AG04449 (cell line): ENCODE data around the gene TAOK3.

Experiments
- CTCF ChIA-PET: fragments of 350-600 bp; formaldehyde crosslinking; extraction: SDS; loops from one replicate; lab custom pipeline; 2021; ENCODE audit warnings: antibody characterized with exemption; lab: Yijun Ruan, JAX
- POLR2A ChIA-PET: fragments of 400-600, 350-600 bp; formaldehyde crosslinking; extraction: SDS; loops from one replicate; lab custom pipeline; 2020; ENCODE audit warnings: antibody characterized with exemption, inconsistent platforms; lab: Yijun Ruan, JAX
- DNase-seq: peaks from one replicate; pipeline ENCODE4 v3.0.0-alpha.2; 2010; ENCODE audit warnings: low read depth, low spot score
- H3K4me3 ChIP-seq: 2 replicates; pipeline ENCODE4 v1.5.1; 2011; ENCODE audit warnings: low read depth, mild to moderate bottlenecking, control low read depth, low read length
- TF ChIP-seq, protein P1 (sequence below): IDR thresholded peaks from one replicate; pipeline ENCODE4 v1.5.1; 2011; ENCODE audit warnings: mild to moderate bottlenecking, moderate library complexity, low read length, control low read depth, inconsistent platforms; ENCODE audit not compliant: insufficient read depth; ENCODE audit errors: missing control alignments

Gene TAOK3

DNA sequence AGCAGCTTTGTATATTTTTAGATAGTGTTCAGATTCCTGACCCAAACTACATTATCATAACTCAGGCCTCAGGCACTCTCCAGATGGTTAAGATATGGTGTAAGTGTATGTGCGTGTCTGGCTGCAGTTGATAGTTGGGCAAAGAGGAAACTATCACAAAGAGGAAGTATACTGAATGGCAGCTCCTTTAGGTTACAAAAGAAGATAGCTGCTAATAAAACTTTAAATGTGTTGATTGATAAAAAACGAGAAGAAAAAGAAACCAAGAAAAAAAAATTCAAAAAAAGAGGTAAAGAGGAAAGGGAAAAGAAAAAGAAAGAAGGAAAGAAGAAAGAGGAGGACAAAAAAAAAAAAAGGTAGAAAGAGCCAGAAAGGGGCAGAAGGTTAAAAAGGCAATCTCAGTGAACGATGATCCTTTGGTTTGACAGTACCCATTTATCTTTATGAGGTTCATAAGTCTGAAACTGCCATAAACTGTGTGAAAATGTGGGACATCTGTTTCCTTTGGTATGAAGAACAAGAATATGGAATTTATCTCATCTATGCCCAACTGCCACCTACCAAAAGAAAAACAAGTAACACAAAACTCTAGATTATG lies 42.2 kb downstream of the TAOK3 start:
- CTCF ChIA-PET = no interaction called here
- POLR2A ChIA-PET = interaction anchor here (0.5 kb wide), 1 partner anchor 1256 kb away, joined by 4 read pairs; no protein-coding TSS in a partner anchor
- TF ChIP-seq, protein P1, sequence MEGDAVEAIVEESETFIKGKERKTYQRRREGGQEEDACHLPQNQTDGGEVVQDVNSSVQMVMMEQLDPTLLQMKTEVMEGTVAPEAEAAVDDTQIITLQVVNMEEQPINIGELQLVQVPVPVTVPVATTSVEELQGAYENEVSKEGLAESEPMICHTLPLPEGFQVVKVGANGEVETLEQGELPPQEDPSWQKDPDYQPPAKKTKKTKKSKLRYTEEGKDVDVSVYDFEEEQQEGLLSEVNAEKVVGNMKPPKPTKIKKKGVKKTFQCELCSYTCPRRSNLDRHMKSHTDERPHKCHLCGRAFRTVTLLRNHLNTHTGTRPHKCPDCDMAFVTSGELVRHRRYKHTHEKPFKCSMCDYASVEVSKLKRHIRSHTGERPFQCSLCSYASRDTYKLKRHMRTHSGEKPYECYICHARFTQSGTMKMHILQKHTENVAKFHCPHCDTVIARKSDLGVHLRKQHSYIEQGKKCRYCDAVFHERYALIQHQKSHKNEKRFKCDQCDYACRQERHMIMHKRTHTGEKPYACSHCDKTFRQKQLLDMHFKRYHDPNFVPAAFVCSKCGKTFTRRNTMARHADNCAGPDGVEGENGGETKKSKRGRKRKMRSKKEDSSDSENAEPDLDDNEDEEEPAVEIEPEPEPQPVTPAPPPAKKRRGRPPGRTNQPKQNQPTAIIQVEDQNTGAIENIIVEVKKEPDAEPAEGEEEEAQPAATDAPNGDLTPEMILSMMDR = no peak
- DNase-seq = peak; percentile 40
- H3K4me3 ChIP-seq = no peak overlapping the region

DNA sequence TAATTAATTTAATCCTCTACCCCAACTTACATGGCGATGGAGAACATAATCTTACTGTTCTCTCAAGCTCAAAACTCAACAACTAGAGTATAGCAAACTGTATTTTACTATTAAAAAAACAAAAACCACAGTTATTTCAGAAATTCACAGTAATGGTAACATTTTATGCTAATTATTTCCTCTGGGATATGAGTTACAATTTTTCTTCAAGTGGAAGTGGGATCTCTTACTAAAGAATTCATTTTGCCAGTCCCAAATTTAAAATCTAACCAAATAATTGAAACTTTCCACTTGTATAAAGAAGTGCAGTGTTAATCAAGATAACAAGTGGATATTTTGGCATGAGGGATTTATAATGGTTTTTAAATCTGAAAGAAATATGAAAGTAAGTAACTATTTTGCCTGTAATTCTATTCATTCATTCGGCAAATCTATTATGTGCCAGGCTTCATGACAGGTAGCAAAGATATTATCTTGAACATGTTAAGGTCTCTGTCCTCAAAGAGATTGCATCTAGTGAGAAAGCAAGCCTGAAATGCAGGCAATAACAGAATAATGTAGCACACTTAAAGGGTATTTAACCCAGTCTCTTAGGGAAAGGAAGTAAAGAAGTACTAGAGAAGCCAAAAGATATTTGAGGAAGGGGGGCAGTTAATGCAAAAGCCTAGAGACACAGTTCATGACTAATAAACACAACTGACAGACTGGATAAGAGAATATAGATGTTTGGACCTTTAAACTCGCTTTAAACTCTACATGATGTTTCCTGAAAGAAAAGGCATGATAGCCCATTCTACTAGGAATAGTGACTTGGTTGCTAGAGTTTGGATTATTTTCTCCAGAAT lies 44.0 kb downstream of the TAOK3 start:
- ChIA-PET POLR2A (no interaction called here), CTCF (interaction anchor here (1.5 kb wide), 1 partner anchor 47 kb away, joined by 4 read pairs; the partner anchor contains the start of gene SUDS3)
- TF ChIP-seq, protein P1 = no peak
- no peak for DNase-seq
- H3K4me3 ChIP-seq = no peak overlapping the region

DNA sequence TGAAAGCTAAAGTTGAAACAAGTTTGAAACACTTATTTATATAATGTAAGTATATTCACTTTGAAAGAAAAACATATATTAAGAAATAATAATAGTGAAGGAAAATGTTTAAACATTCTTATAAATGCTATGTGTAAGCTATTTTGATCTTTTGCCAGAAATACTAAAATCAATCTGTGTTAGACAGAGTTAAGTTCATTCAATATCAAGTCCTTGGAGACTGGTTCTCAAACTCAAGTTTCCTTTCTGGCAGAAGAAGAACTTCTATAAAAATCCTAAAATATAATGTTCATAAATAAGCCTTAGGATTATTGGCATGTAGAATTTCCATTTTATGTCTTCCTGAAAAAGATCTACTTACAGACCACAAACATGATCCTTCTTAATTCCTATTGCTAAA lies 45.3 kb downstream of the TAOK3 start:
- no peak for DNase-seq
- TF ChIP-seq, protein P1 = no peak
- POLR2A ChIA-PET = interaction anchor here (0.6 kb wide), 1 partner anchor 20 kb away, joined by 6 read pairs; no protein-coding TSS in a partner anchor
- CTCF ChIA-PET = interaction anchor here (1.5 kb wide), 1 partner anchor 49 kb away, joined by 4 read pairs; the partner anchor contains the start of gene SUDS3
- H3K4me3 ChIP-seq = no peak overlapping the region

DNA sequence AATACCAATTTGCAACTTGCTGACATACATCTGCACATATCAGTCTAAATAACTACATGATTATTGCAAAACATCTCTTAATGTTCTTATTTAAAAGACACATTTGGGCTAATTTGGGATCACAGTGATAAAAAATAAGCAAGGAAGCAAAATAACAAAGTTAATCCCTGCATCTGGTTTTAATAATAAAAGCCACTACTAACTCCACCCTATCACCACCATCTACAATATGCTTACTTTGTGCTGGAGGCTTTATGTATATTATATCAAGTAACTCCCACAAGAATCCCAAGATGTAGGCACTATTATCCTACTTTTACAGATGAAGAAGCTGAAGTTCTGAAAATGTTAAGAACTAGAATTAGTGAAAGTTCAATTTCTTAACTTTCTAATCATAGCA lies 45.7 kb downstream of the TAOK3 start:
- H3K4me3 ChIP-seq = no peak overlapping the region
- TF ChIP-seq, protein P1 = no peak
- DNase-seq = no peak
- ChIA-PET POLR2A (interaction anchor here (0.6 kb wide), 1 partner anchor 19 kb away, joined by 6 read pairs; no protein-coding TSS in a partner anchor), CTCF (interaction anchor here (1.5 kb wide), 1 partner anchor 49 kb away, joined by 4 read pairs; the partner anchor contains the start of gene SUDS3)

DNA sequence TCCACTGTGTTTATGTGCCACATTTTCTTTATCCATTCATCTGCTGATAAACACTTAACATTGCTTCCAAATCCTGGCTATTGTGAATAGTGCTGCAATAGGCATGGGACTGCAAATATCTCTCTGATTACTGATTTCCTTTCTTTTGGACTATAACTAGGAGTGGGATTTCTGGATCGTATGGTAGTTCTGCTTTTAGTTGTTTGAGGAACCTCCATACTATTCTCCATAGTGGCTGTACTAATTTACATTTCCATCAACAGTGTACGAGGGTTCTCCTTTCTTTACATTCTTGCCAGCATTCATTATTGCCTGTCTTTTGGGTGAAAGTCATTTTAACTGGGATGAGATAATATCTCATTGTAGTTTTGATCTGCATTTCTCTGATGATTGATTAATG lies 47.6 kb downstream of the TAOK3 start:
- TF ChIP-seq, protein P1 = no peak
- POLR2A ChIA-PET = no interaction called here
- H3K4me3 ChIP-seq = no peak overlapping the region
- CTCF ChIA-PET = interaction anchor here (1.0 kb wide), 1 partner anchor 53 kb away, joined by 3 read pairs; no protein-coding TSS in a partner anchor
- DNase-seq = no peak

DNA sequence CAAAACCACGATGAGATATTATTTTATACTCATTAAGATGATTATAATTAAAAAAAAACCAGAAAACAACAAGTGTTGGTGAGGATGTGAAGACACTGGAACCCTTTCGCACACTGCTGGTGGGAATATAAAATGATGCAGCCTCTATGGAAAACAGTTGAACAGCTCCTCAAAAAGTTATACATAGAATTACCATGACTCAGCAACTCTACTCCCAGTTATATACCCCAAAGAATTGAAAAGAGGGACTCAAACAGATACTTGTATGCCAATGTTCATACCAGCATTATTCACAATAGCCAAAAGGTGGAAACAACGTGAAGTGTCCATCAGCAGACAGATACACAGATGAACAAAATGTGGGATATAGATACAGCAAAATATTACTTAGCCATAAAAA lies 53.1 kb downstream of the TAOK3 start:
- H3K4me3 ChIP-seq = no peak overlapping the region
- TF ChIP-seq, protein P1 = no peak
- ChIA-PET CTCF (interaction anchor here (0.6 kb wide), 1 partner anchor 56 kb away, joined by 3 read pairs; no protein-coding TSS in a partner anchor), POLR2A (no interaction called here)
- DNase-seq = no peak
